Smooth muscle cell (in vitro differentiated cells): ENCODE data around the gene DERA. TPM values are rescaled to one million over a fixed set of nuclear protein-coding genes. Genes with fewer than 3 reads are reported as not detected.

ENCODE experiments used
- DNase-seq: peaks from one replicate; lab custom pipeline; 2025; ENCODE audit not compliant: unreplicated experiment; lab: John Stamatoyannopoulos, UW
- H2AFZ ChIP-seq: fragments of 200-600 bp; sonication (generic); 2 replicates; pipeline ENCODE4 v1.6.0; 2016; ENCODE audit warnings: antibody characterized with exemption, low read depth, mild to moderate bottlenecking
- H3F3A ChIP-seq: fragments of 200-600 bp; sonication (generic); 2 replicates; pipeline ENCODE4 v1.6.0; 2017; ENCODE audit warnings: antibody characterized with exemption, low read depth
- H3K27ac ChIP-seq: fragments of 200-600 bp; sonication (generic); 2 replicates; pipeline ENCODE4 v1.5.1; 2016; ENCODE audit warnings: low read depth, mild to moderate bottlenecking
- H3K27me3 ChIP-seq: fragments of 200-600 bp; sonication (generic); 2 replicates; pipeline ENCODE4 v1.6.1; 2016; ENCODE audit warnings: low read depth, mild to moderate bottlenecking
- H3K36me3 ChIP-seq: fragments of 200-600 bp; sonication (generic); 2 replicates; pipeline ENCODE4 v1.5.1; 2016; ENCODE audit warnings: low read depth
- H3K4me1 ChIP-seq: fragments of 200-600 bp; sonication (generic); 2 replicates; pipeline ENCODE4 v1.5.1; 2016; ENCODE audit warnings: low read depth
- H3K4me2 ChIP-seq: fragments of 200-600 bp; sonication (generic); 2 replicates; pipeline ENCODE4 v1.6.0; 2016; ENCODE audit warnings: mild to moderate bottlenecking
- H3K4me3 ChIP-seq: fragments of 200-600 bp; sonication (generic); 2 replicates; pipeline ENCODE4 v1.5.1; 2016; ENCODE audit warnings: mild to moderate bottlenecking
- H3K79me2 ChIP-seq: fragments of 200-600 bp; sonication (generic); 2 replicates; pipeline ENCODE4 v1.6.0; 2016; ENCODE audit warnings: low read depth, mild to moderate bottlenecking
- H3K9ac ChIP-seq: fragments of 200-600 bp; sonication (generic); 2 replicates; pipeline ENCODE4 v1.6.0; 2016; ENCODE audit warnings: low read depth
- H3K9me3 ChIP-seq: fragments of 200-600 bp; sonication (generic); replicated peaks from 2 replicates; pipeline ENCODE4 v1.5.1; 2016; ENCODE audit warnings: low read depth
- H4K20me1 ChIP-seq: fragments of 200-600 bp; sonication (generic); 2 replicates; pipeline ENCODE4 v1.6.0; 2016; ENCODE audit warnings: low read depth
- WGBS: methylation state at CpG from one replicate; pipeline ENCODE4 v1.1.7; 2016; ENCODE audit warnings: low lambda C conversion rate; 5-methylcytosine and 5-hydroxymethylcytosine counted together
- polyA plus RNA-seq: library from polyadenylated mRNA; unstranded; fragments of >200 nt; fragmentation: Nextera tagmentation; extraction: Ambion mirVana; gene quantifications from 2 replicates; pipeline ENCODE4 v1.2.1, GENCODE V29; 2016
- total RNA-seq: library from RNA; depleted of rRNA; stranded (reverse); fragments of >200 nt; gene quantifications from 2 replicates; pipeline ENCODE4 v1.2.3, GENCODE V29; 2014
- TF ChIP-seq, protein P1 (sequence below): fragments of 200-600 bp; sonication (generic); IDR thresholded peaks from 2 replicates; pipeline ENCODE4 v1.5.1; 2017; ENCODE audit warnings: borderline replicate concordance, mild to moderate bottlenecking, antibody characterized with exemption; ENCODE audit not compliant: insufficient read depth, poor library complexity, severe bottlenecking

DERA gene
- total and polyA plus RNA-seq, 2 experiments from 2014 or later = 23.3 to 35.1 TPM

DNA sequence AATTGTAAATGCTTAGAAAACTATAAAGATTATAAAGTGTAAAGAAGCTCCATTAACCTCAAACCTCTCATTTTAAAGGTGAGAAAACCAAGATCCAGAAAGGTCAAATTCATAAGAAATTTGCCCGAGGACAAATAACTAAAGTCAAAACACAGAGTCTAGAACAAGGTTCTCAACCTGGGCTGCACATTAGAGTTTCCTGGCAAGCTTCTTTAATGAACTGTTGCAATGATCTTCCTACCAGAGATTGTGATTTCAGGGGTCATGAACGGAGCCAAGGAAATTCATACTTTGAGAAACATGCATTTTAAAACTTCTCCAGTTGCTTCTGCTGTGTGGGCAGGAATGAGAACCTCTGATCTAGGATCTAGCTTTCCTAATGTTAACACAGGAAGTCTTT, 86.8 kb downstream of the DERA start:
- H3K79me2 ChIP-seq = no peaks in the 10 kb centered on the region
- no peak overlapping the region for H3K4me3 ChIP-seq
- H3K27ac ChIP-seq = no peak overlapping the region
- no peaks in the 10 kb centered on the region for H3K36me3 ChIP-seq
- no peaks in the 10 kb centered on the region for H3F3A ChIP-seq
- H3K27me3 ChIP-seq = no peaks in the 10 kb centered on the region
- TF ChIP-seq, protein P1, sequence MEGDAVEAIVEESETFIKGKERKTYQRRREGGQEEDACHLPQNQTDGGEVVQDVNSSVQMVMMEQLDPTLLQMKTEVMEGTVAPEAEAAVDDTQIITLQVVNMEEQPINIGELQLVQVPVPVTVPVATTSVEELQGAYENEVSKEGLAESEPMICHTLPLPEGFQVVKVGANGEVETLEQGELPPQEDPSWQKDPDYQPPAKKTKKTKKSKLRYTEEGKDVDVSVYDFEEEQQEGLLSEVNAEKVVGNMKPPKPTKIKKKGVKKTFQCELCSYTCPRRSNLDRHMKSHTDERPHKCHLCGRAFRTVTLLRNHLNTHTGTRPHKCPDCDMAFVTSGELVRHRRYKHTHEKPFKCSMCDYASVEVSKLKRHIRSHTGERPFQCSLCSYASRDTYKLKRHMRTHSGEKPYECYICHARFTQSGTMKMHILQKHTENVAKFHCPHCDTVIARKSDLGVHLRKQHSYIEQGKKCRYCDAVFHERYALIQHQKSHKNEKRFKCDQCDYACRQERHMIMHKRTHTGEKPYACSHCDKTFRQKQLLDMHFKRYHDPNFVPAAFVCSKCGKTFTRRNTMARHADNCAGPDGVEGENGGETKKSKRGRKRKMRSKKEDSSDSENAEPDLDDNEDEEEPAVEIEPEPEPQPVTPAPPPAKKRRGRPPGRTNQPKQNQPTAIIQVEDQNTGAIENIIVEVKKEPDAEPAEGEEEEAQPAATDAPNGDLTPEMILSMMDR = no peak
- 100% methylated on average over 2 of the region's 2 CpGs for WGBS
- H3K9me3 ChIP-seq = no peaks in the 10 kb centered on the region
- H4K20me1 ChIP-seq = no peaks in the 10 kb centered on the region
- no peak for DNase-seq
- no peak overlapping the region for H3K4me2 ChIP-seq
- H2AFZ ChIP-seq = no peak overlapping the region
- no peak overlapping the region for H3K9ac ChIP-seq
- H3K4me1 ChIP-seq = no peaks in the 10 kb centered on the region

- Histone ChIP-seq H3K36me3 (no peaks in the 10 kb centered on the region), H4K20me1 (no peaks in the 10 kb centered on the region), H3F3A (no peaks in the 10 kb centered on the region), H3K9me3 (no peaks in the 10 kb centered on the region), H2AFZ (no peak overlapping the region), H3K4me2 (no peak overlapping the region), H3K79me2 (no peaks in the 10 kb centered on the region), H3K27me3 (no peaks in the 10 kb centered on the region), H3K27ac (no peak overlapping the region), H3K4me3 (no peak overlapping the region), H3K9ac (no peak overlapping the region), H3K4me1 (no peaks in the 10 kb centered on the region)
- TF ChIP-seq, protein P1 = no peak
- DNase-seq = no peak
Measured at GRCh38 chr12:16002880-16003279, 91.7 kb downstream of the DERA start.

DNA sequence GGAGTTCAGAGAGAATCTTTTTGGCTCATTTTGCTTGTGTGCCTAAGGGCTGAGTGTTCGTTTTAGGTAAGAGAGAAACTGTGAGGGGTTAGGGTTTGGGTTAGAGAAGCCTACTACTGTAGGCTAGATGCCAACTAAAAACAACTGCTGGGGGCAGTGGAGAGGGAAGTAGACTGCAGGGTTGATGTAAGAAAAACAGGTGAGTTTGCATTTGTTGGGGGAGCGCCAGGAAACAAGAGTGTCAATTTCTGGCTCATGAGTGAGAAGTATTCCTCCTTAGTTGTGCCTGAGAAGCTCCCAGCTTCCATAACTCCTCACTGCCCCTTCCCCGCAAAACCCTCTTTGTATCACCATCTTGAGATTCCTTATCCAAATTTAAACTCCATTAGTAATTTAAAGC, 92.3 kb downstream of the DERA start:
- H3K27me3 ChIP-seq = no peaks in the 10 kb centered on the region
- H3K27ac ChIP-seq = no peak overlapping the region
- H3K36me3 ChIP-seq = no peaks in the 10 kb centered on the region
- no peaks in the 10 kb centered on the region for H3K4me1 ChIP-seq
- H3F3A ChIP-seq = no peaks in the 10 kb centered on the region
- 96% methylated on average over 3 of the region's 3 CpGs for WGBS
- H3K4me3 ChIP-seq = no peak overlapping the region
- H4K20me1 ChIP-seq = no peaks in the 10 kb centered on the region
- no peaks in the 10 kb centered on the region for H3K79me2 ChIP-seq
- H2AFZ ChIP-seq = no peak overlapping the region
- H3K9ac ChIP-seq = no peak overlapping the region
- TF ChIP-seq, protein P1 = no peak
- no peaks in the 10 kb centered on the region for H3K9me3 ChIP-seq
- no peak for DNase-seq
- H3K4me2 ChIP-seq = no peak overlapping the region

DNA sequence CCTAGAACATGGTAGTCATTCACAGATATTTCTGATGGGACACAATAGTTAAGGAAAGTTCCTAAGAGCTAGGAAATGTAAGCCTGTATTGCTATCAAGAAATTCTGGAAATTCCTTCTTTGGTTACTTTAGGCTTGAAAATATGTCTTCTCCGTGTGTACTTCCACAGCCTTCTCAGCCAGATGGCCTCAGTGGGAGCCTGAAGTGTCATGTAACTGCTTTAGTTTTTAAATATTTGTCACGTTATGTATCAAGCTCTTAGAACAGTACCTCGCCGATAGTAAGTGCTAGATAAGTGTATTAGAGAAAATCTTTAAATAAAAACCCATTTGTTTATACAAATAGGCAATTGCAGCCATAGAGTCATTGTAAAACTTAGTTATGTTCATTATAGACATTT, 95.6 kb downstream of the DERA start:
- Histone ChIP-seq H3K9me3 (no peaks in the 10 kb centered on the region), H3K27me3 (no peaks in the 10 kb centered on the region), H3F3A (peaks cover 10% of the 10 kb centered on the region), H3K36me3 (no peaks in the 10 kb centered on the region), H2AFZ (no peak overlapping the region), H3K4me1 (peaks cover 4% of the 10 kb centered on the region), H3K27ac (no peak overlapping the region), H4K20me1 (no peaks in the 10 kb centered on the region), H3K4me2 (no peak overlapping the region), H3K9ac (no peak overlapping the region), H3K4me3 (no peak overlapping the region), H3K79me2 (no peaks in the 10 kb centered on the region)
- TF ChIP-seq, protein P1 = no peak
- no peak for DNase-seq
- WGBS = 82% methylated on average over 4 of the region's 4 CpGs
